ENCODE measurements around the gene ZBTB9. TPM values are rescaled to one million over a fixed set of nuclear protein-coding genes. Genes with fewer than 3 reads are reported as not detected.

The ZBTB9 gene
- total RNA-seq, 1 experiment from 2014 or later: 5.2 TPM

Small RNA genes within 50 kb of the gene (small RNA-seq; reads per million reads assigned to genes)
- gene ZBTB9: 0 reads per million in 2 experiments

Other genes starting within 250 kb of the ZBTB9 start
- gene HSD17B8, start 249.9 kb upstream of the ZBTB9 start, total RNA-seq (2014; rRNA removed; shearing (Covaris generic)): 10.3 and 12.5 TPM in 2 replicates
- 8.7 and 10.8 TPM in 2 replicates for gene RING1, start 246.1 kb upstream of the ZBTB9 start, total RNA-seq (2014; rRNA removed; shearing (Covaris generic))
- gene VPS52, start 182.7 kb upstream of the ZBTB9 start, total RNA-seq (2014; rRNA removed; shearing (Covaris generic)): 36.0 and 39.7 TPM in 2 replicates
- gene RPS18, start 182.5 kb upstream of the ZBTB9 start, total RNA-seq (2014; rRNA removed; shearing (Covaris generic)): 4,945 and 5,414 TPM in 2 replicates
- 0.69 and 1.8 TPM in 2 replicates for gene B3GALT4, start 177.5 kb upstream of the ZBTB9 start, total RNA-seq (2014; rRNA removed; shearing (Covaris generic))
- gene WDR46, start 165.3 kb upstream of the ZBTB9 start, total RNA-seq (2014; rRNA removed; shearing (Covaris generic)): 28.8 and 29.4 TPM in 2 replicates
- gene PFDN6, start 165.0 kb upstream of the ZBTB9 start, total RNA-seq (2014; rRNA removed; shearing (Covaris generic)): 61.7 and 69.2 TPM in 2 replicates
- gene RGL2, start 155.6 kb upstream of the ZBTB9 start, total RNA-seq (2014; rRNA removed; shearing (Covaris generic)): 16.0 and 16.9 TPM in 2 replicates
- 45.3 and 58.5 TPM in 2 replicates for gene TAPBP, start 140.5 kb upstream of the ZBTB9 start, total RNA-seq (2014; rRNA removed; shearing (Covaris generic))
- 8.6 and 8.7 TPM in 2 replicates for gene ZBTB22, start 136.8 kb upstream of the ZBTB9 start, total RNA-seq (2014; rRNA removed; shearing (Covaris generic))
- 22.3 and 23.9 TPM in 2 replicates for gene DAXX, start 131.6 kb upstream of the ZBTB9 start, total RNA-seq (2014; rRNA removed; shearing (Covaris generic))
- gene KIFC1, start 62.8 kb upstream of the ZBTB9 start, total RNA-seq (2014; rRNA removed; shearing (Covaris generic)): 14.7 and 16.9 TPM in 2 replicates
- gene PHF1, start 43.6 kb upstream of the ZBTB9 start, total RNA-seq (2014; rRNA removed; shearing (Covaris generic)): 15.9 and 18.8 TPM in 2 replicates
- gene CUTA, start 36.5 kb upstream of the ZBTB9 start, total RNA-seq (2014; rRNA removed; shearing (Covaris generic)): 132 and 160 TPM in 2 replicates
- gene SYNGAP1, start 34.5 kb upstream of the ZBTB9 start, total RNA-seq (2014; rRNA removed; shearing (Covaris generic)): 1.2 TPM in 2 replicates
- 13.2 and 14.6 TPM in 2 replicates for gene BAK1, start 125.7 kb downstream of the ZBTB9 start, total RNA-seq (2014; rRNA removed; shearing (Covaris generic))
- 31.9 and 38.9 TPM in 2 replicates for gene ITPR3, start 166.7 kb downstream of the ZBTB9 start, total RNA-seq (2014; rRNA removed; shearing (Covaris generic))